OCI-LY1 (cell line): ENCODE data around the gene BRD3.

ENCODE experiments used
- H2AFZ ChIP-seq: fragments of 200-600 bp; sonication (generic), shearing (Covaris generic); 2 replicates; pipeline ENCODE4 v1.6.0; 2014; ENCODE audit warnings: antibody characterized with exemption, mild to moderate bottlenecking, low read length
- H3F3A ChIP-seq: fragments of 200-600 bp; sonication (generic), shearing (Covaris generic); 2 replicates; pipeline ENCODE4 v1.6.0; 2014; ENCODE audit warnings: mild to moderate bottlenecking, antibody characterized with exemption, low read length, moderate library complexity; ENCODE audit not compliant: insufficient read depth
- H3K27ac ChIP-seq: fragments of 200-600 bp; sonication (generic); 2 replicates; pipeline ENCODE4 v1.5.1; 2014; ENCODE audit warnings: low read length, mixed run types, mild to moderate bottlenecking, low read depth; ENCODE audit not compliant: poor library complexity, severe bottlenecking
- H3K27me3 ChIP-seq: fragments of 200-600 bp; sonication (generic); 2 replicates; pipeline ENCODE4 v1.6.0; 2014; ENCODE audit warnings: antibody characterized with exemption, mild to moderate bottlenecking, low read length, moderate library complexity; ENCODE audit not compliant: insufficient read depth
- H3K36me3 ChIP-seq: fragments of 200-600 bp; sonication (generic); 2 replicates; pipeline ENCODE4 v1.6.1; 2014; ENCODE audit warnings: mild to moderate bottlenecking, antibody characterized with exemption, low read length, moderate library complexity, mixed read lengths; ENCODE audit not compliant: insufficient read depth
- H3K4me1 ChIP-seq: fragments of 200-600 bp; sonication (generic); 2 replicates; pipeline ENCODE4 v1.5.1; 2014; ENCODE audit warnings: mild to moderate bottlenecking, low read length, moderate library complexity; ENCODE audit not compliant: insufficient read depth, severe bottlenecking
- H3K4me2 ChIP-seq: fragments of 200-600 bp; sonication (generic), shearing (Covaris generic); 2 replicates; pipeline ENCODE4 v1.6.1; 2014; ENCODE audit warnings: low read length
- H3K4me3 ChIP-seq: fragments of 200-600 bp; sonication (generic); 2 replicates; pipeline ENCODE4 v1.5.1; 2014; ENCODE audit warnings: low read length, low read depth, mild to moderate bottlenecking, mixed read lengths; ENCODE audit not compliant: poor library complexity, severe bottlenecking
- H3K79me2 ChIP-seq: fragments of 200-600 bp; shearing (Covaris generic); 2 replicates; pipeline ENCODE4 v1.6.1; 2016; ENCODE audit warnings: mixed run types, low read length, mixed read lengths; ENCODE audit not compliant: insufficient read depth
- H3K9ac ChIP-seq: fragments of 200-600 bp; sonication (generic), shearing (Covaris generic); 2 replicates; pipeline ENCODE4 v1.6.1; 2014; ENCODE audit warnings: mild to moderate bottlenecking, low read length, mixed read lengths
- H3K9me2 ChIP-seq: fragments of 200-600 bp; sonication (generic), shearing (Covaris generic); 2 replicates; pipeline ENCODE4 v1.6.1; 2014; ENCODE audit warnings: low read depth, mild to moderate bottlenecking, low read length, mixed read lengths
- H3K9me3 ChIP-seq: fragments of 200-600 bp; shearing (Covaris generic); 2 replicates; pipeline ENCODE4 v1.6.1; 2014; ENCODE audit warnings: low read length, mixed read lengths
- H4K20me1 ChIP-seq: fragments of 200-600 bp; sonication (generic), shearing (Covaris generic); 2 replicates; pipeline ENCODE4 v1.6.0; 2016; ENCODE audit warnings: mild to moderate bottlenecking, low read length; ENCODE audit not compliant: insufficient read depth
- EZH2 ChIP-seq: fragments of 200-600 bp; sonication (generic), shearing (Covaris generic); IDR thresholded peaks from 2 replicates; pipeline ENCODE4 v1.8.0; 2017; ENCODE audit warnings: borderline replicate concordance, mixed run types, mild to moderate bottlenecking, antibody characterized with exemption, low read length, moderate library complexity, mixed read lengths
- TF ChIP-seq, protein P1 (sequence below): fragments of 200-600 bp; sonication (generic), shearing (Covaris generic); IDR thresholded peaks from 2 replicates; pipeline ENCODE4 v1.5.1; 2017; ENCODE audit warnings: mild to moderate bottlenecking, antibody characterized with exemption, low read length, moderate library complexity, mixed read lengths

The BRD3 gene

GRCh38 chr9:134066526-134066912 lies 1.3 kb downstream of the BRD3 start:
- no peaks in the 10 kb centered on the region for H4K20me1 ChIP-seq

DNA sequence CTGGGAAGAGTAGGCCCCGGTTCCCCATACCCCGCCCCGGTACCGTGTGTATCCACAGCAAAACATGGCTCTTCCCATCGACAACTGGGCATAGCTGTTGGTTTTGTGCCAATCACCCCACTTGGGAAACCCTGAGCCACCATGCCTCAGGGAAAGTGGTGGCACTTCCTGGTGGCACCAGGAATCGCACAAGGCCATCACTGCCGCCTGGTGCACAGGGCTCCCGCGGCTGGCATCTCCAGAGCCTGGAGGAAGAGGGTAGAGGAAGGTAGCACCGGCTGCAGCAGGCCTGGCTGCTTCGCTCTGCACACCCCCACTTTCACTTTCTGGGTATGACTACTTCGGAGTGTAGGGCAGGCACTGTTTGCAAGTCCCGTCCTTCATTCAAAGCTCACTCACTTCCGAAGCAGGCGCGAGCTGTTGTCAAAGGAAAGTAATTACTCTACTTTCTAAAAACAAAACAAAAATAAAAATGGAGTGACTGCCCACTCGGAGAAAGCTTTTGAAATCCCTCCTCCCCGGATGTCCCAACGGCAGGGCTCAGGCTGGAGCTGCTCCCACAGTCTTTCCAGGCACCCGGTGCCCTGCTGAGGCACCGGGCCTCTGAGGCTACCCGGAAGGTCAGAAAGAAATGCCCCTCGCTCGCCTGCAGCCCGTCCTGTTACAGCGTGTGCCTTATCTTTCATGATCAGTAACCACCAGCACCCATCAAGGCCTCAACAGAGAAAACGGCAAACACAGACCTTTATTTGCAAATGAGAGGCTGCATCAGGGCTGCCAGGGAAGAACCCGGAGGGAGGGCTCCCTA lies 2.0 kb downstream of the BRD3 start:
- Histone ChIP-seq H3F3A (no peaks in the 10 kb centered on the region), H3K4me2 (peak overlapping the region; percentile 93), H2AFZ (no peak overlapping the region), H3K4me1 (peaks cover 15% of the 10 kb centered on the region), H3K9ac (peak overlapping the region; percentile 74; the same call in 1 of the 2 replicates), H3K79me2 (no peaks in the 10 kb centered on the region), H3K36me3 (no peaks in the 10 kb centered on the region), H4K20me1 (no peaks in the 10 kb centered on the region), H3K27me3 (peaks cover 16% of the 10 kb centered on the region), H3K9me3 (no peaks in the 10 kb centered on the region), H3K27ac (no peak overlapping the region), H3K4me3 (peak overlapping the region; percentile 80), H3K9me2 (no peaks in the 10 kb centered on the region)
- TF ChIP-seq, protein P1, sequence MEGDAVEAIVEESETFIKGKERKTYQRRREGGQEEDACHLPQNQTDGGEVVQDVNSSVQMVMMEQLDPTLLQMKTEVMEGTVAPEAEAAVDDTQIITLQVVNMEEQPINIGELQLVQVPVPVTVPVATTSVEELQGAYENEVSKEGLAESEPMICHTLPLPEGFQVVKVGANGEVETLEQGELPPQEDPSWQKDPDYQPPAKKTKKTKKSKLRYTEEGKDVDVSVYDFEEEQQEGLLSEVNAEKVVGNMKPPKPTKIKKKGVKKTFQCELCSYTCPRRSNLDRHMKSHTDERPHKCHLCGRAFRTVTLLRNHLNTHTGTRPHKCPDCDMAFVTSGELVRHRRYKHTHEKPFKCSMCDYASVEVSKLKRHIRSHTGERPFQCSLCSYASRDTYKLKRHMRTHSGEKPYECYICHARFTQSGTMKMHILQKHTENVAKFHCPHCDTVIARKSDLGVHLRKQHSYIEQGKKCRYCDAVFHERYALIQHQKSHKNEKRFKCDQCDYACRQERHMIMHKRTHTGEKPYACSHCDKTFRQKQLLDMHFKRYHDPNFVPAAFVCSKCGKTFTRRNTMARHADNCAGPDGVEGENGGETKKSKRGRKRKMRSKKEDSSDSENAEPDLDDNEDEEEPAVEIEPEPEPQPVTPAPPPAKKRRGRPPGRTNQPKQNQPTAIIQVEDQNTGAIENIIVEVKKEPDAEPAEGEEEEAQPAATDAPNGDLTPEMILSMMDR: no peak
- no peak for TF ChIP-seq EZH2

More at GRCh38 chr9:134066526-134066912, 1.3 kb downstream of the BRD3 start:
- no peak overlapping the region for H2AFZ ChIP-seq
- H3K27ac ChIP-seq: no peak overlapping the region
- no peaks in the 10 kb centered on the region for H3K9me3 ChIP-seq
- H3K9me2 ChIP-seq: no peaks in the 10 kb centered on the region
- H3F3A ChIP-seq: no peaks in the 10 kb centered on the region
- peak overlapping the region; percentile 93 for H3K4me2 ChIP-seq
- peaks cover 15% of the 10 kb centered on the region for H3K4me1 ChIP-seq
- peak overlapping the region; percentile 80 for H3K4me3 ChIP-seq
- no peaks in the 10 kb centered on the region for H3K36me3 ChIP-seq
- TF ChIP-seq EZH2: no peak
- TF ChIP-seq, protein P1: no peak
- H3K9ac ChIP-seq: peak overlapping the region; percentile 74; the same call in 1 of the 2 replicates
- H3K27me3 ChIP-seq: peaks cover 22% of the 10 kb centered on the region
- H3K79me2 ChIP-seq: no peaks in the 10 kb centered on the region

- no peak overlapping the region for H3K9ac ChIP-seq
- peaks cover 16% of the 10 kb centered on the region for H3K27me3 ChIP-seq
- H3K4me1 ChIP-seq: peaks cover 15% of the 10 kb centered on the region
- no peak overlapping the region for H3K4me3 ChIP-seq
- H3K9me3 ChIP-seq: no peaks in the 10 kb centered on the region
- no peaks in the 10 kb centered on the region for H3K79me2 ChIP-seq
- no peak overlapping the region for H3K27ac ChIP-seq
- H3K4me2 ChIP-seq: no peak overlapping the region
- TF ChIP-seq EZH2: no peak
- TF ChIP-seq, protein P1: no peak
- H4K20me1 ChIP-seq: no peaks in the 10 kb centered on the region
- H3K36me3 ChIP-seq: no peaks in the 10 kb centered on the region
- H3F3A ChIP-seq: no peaks in the 10 kb centered on the region
- H2AFZ ChIP-seq: no peak overlapping the region
- H3K9me2 ChIP-seq: no peaks in the 10 kb centered on the region
Observed at GRCh38 chr9:134064711-134065110, 3.1 kb downstream of the BRD3 start.
